ENCODE data around the gene HSD17B11. TPM values are rescaled to one million over a fixed set of nuclear protein-coding genes. Genes with fewer than 3 reads are reported as not detected.

HSD17B11 gene
- total and polyA plus RNA-seq, 2 of the 8 experiments (the other 6 are each of a cell fraction or from before 2014, with no cell fraction given), result 6.0 to 9.0 TPM

DNA sequence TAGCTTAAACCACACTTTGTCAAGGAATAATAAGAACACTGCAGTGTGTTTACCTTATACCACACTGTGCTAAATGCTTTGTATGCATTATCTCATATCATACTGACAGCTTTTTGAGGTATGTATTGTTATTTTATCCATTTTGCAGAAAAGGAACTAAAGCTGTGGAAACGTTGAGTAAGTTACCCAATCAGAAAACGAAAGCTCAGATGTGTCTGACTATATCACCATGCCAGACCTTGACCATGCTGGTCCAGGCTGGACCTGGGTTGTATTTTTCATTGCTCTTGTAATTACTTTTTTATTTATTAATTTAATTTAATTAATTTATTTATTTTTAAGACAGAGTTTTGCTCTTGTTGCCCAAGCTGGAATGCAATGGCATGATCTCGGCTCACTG, 2.1 kb downstream of the HSD17B11 start (continued):
- no peak for TF ChIP-seq ZNF274 (IDR thresholded peaks at IDR 0.05; ENCODE audit: borderline replicate concordance, extremely low read depth, low read length)
- no peak for TF ChIP-seq BRCA1 (IDR thresholded peaks at IDR 0.05; ENCODE audit: low read depth, low read length)
- no peak for TF ChIP-seq KDM1A (IDR thresholded peaks at IDR 0.05; ENCODE audit: borderline replicate concordance, low read length)
- TF ChIP-seq EP300 (IDR thresholded peaks at IDR 0.05; ENCODE audit: borderline replicate concordance in 1 of 2, low read depth in 2 of 2, low read length in 2 of 2), result no peak
- no peak for TF ChIP-seq POU5F1 (IDR thresholded peaks at IDR 0.05; ENCODE audit: low read depth, low read length)
- TF ChIP-seq HDAC2 (IDR thresholded peaks at IDR 0.05; ENCODE audit: borderline replicate concordance in 1 of 2, low read depth in 2 of 2, low read length in 2 of 2), result no peak
- TF ChIP-seq, protein P1, sequence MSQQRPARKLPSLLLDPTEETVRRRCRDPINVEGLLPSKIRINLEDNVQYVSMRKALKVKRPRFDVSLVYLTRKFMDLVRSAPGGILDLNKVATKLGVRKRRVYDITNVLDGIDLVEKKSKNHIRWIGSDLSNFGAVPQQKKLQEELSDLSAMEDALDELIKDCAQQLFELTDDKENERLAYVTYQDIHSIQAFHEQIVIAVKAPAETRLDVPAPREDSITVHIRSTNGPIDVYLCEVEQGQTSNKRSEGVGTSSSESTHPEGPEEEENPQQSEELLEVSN (IDR thresholded peaks at IDR 0.05), result no peak
- TF ChIP-seq CEBPB (IDR thresholded peaks at IDR 0.05; ENCODE audit: low read depth, low read length), result no peak
- no peak for TF ChIP-seq CHD2 (IDR thresholded peaks at IDR 0.05; ENCODE audit: low read length)

Data from H1 (cell line).